SU-DHL-6 (cell line): Measurements from ENCODE around the gene SNCA.

Experiments
- H2AFZ ChIP-seq: fragments of 200-600 bp; sonication (generic); 2 replicates; pipeline ENCODE4 v1.6.1; 2014; ENCODE audit warnings: low read depth, mild to moderate bottlenecking, moderate library complexity, mixed read lengths, antibody characterized with exemption, low read length; ENCODE audit not compliant: severe bottlenecking
- H3F3A ChIP-seq: fragments of 200-600 bp; shearing (Covaris generic); 2 replicates; pipeline ENCODE4 v1.6.0; 2016; ENCODE audit warnings: antibody characterized with exemption, mild to moderate bottlenecking; ENCODE audit not compliant: insufficient read depth
- H3K27ac ChIP-seq: fragments of 200-600 bp; sonication (generic); 2 replicates; pipeline ENCODE4 v1.5.1; 2016; ENCODE audit warnings: low read depth, mild to moderate bottlenecking, low read length, moderate library complexity, mixed read lengths
- H3K27me3 ChIP-seq: fragments of 200-600 bp; sonication (generic), shearing (Covaris generic); 2 replicates; pipeline ENCODE4 v1.6.0; 2014; ENCODE audit warnings: mild to moderate bottlenecking, low read length
- H3K36me3 ChIP-seq: fragments of 200-600 bp; sonication (generic); 2 replicates; pipeline ENCODE4 v1.6.1; 2014; ENCODE audit warnings: mild to moderate bottlenecking, low read length, mixed read lengths
- H3K4me2 ChIP-seq: fragments of 300-600, 200-600 bp; shearing (Covaris generic), sonication (generic); 2 replicates; pipeline ENCODE4 v1.6.0; 2014; ENCODE audit warnings: low read length, low read depth, mild to moderate bottlenecking; ENCODE audit not compliant: poor library complexity, severe bottlenecking
- H3K4me3 ChIP-seq: fragments of 200-600 bp; sonication (generic); 2 replicates; pipeline ENCODE4 v1.5.1; 2014; ENCODE audit warnings: antibody characterized with exemption, low read length, mild to moderate bottlenecking, mixed read lengths; ENCODE audit not compliant: insufficient read depth, poor library complexity, severe bottlenecking
- H3K79me2 ChIP-seq: fragments of 200-600 bp; sonication (generic); 2 replicates; pipeline ENCODE4 v1.6.1; 2014; ENCODE audit warnings: mild to moderate bottlenecking, low read length, moderate library complexity; ENCODE audit not compliant: insufficient read depth
- H3K9ac ChIP-seq: fragments of 200-600 bp; sonication (generic); 2 replicates; pipeline ENCODE4 v1.7.0; 2014; ENCODE audit warnings: mild to moderate bottlenecking, low read length
- H3K9me2 ChIP-seq: fragments of 200-600 bp; sonication (generic); replicated peaks from 2 replicates; pipeline ENCODE4 v1.6.1; 2014; ENCODE audit warnings: low read length; ENCODE audit not compliant: insufficient read depth
- H3K9me3 ChIP-seq: fragments of 200-600 bp; sonication (generic); 2 replicates; pipeline ENCODE4 v1.6.1; 2014; ENCODE audit warnings: low read length, mixed read lengths; ENCODE audit not compliant: insufficient read depth
- H4K20me1 ChIP-seq: fragments of 200-600 bp; sonication (generic); 2 replicates; pipeline ENCODE4 v1.6.1; 2014; ENCODE audit warnings: low read depth, mild to moderate bottlenecking, antibody characterized with exemption, low read length, moderate library complexity, mixed read lengths
- EZH2phosphoT487 ChIP-seq: fragments of 200-600 bp; sonication (generic), shearing (Covaris generic); conservative IDR thresholded peaks from 2 replicates; pipeline ENCODE4 v1.6.1; 2018; ENCODE audit warnings: mild to moderate bottlenecking, antibody characterized with exemption, low read length, moderate library complexity, mixed read lengths
- TF ChIP-seq, protein P1 (sequence below): fragments of 200-600 bp; sonication (generic); IDR thresholded peaks from one replicate; pipeline ENCODE4 v1.5.1; 2017; ENCODE audit warnings: antibody characterized with exemption, mild to moderate bottlenecking, low read length, moderate library complexity; ENCODE audit not compliant: insufficient read depth, poor library complexity, severe bottlenecking

Gene SNCA

GRCh38 chr4:89868276-89868675 lies 31.3 kb upstream of the SNCA start:
- no peak overlapping the region for H3K27ac ChIP-seq
- no peaks in the 10 kb centered on the region for H3K27me3 ChIP-seq
- no peaks in the 10 kb centered on the region for H3K79me2 ChIP-seq
- no peaks in the 10 kb centered on the region for H3K9me2 ChIP-seq
- TF ChIP-seq, protein P1, sequence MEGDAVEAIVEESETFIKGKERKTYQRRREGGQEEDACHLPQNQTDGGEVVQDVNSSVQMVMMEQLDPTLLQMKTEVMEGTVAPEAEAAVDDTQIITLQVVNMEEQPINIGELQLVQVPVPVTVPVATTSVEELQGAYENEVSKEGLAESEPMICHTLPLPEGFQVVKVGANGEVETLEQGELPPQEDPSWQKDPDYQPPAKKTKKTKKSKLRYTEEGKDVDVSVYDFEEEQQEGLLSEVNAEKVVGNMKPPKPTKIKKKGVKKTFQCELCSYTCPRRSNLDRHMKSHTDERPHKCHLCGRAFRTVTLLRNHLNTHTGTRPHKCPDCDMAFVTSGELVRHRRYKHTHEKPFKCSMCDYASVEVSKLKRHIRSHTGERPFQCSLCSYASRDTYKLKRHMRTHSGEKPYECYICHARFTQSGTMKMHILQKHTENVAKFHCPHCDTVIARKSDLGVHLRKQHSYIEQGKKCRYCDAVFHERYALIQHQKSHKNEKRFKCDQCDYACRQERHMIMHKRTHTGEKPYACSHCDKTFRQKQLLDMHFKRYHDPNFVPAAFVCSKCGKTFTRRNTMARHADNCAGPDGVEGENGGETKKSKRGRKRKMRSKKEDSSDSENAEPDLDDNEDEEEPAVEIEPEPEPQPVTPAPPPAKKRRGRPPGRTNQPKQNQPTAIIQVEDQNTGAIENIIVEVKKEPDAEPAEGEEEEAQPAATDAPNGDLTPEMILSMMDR: no peak
- TF ChIP-seq EZH2phosphoT487: no peak
- H3K36me3 ChIP-seq: no peaks in the 10 kb centered on the region
- no peaks in the 10 kb centered on the region for H4K20me1 ChIP-seq
- no peak overlapping the region for H2AFZ ChIP-seq
- no peaks in the 10 kb centered on the region for H3K9me3 ChIP-seq
- H3K4me2 ChIP-seq: no peak overlapping the region
- no peak overlapping the region for H3K9ac ChIP-seq
- H3F3A ChIP-seq: no peaks in the 10 kb centered on the region
- no peak overlapping the region for H3K4me3 ChIP-seq

GRCh38 chr4:89863533-89863932 lies 26.6 kb upstream of the SNCA start:
- TF ChIP-seq, protein P1: no peak
- no peak for TF ChIP-seq EZH2phosphoT487
- no peaks in the 10 kb centered on the region for H3F3A ChIP-seq

GRCh38 chr4:89860971-89861370 lies 24.0 kb upstream of the SNCA start:
- Histone ChIP-seq H3K79me2 (no peaks in the 10 kb centered on the region), H3F3A (no peaks in the 10 kb centered on the region), H3K4me3 (no peak overlapping the region), H3K4me2 (no peak overlapping the region), H3K36me3 (no peaks in the 10 kb centered on the region), H3K9ac (no peak overlapping the region), H2AFZ (no peak overlapping the region), H3K27me3 (no peaks in the 10 kb centered on the region), H3K9me2 (no peaks in the 10 kb centered on the region), H3K27ac (no peak overlapping the region), H4K20me1 (no peaks in the 10 kb centered on the region), H3K9me3 (no peaks in the 10 kb centered on the region)
- TF ChIP-seq EZH2phosphoT487: no peak
- TF ChIP-seq, protein P1: no peak

More at GRCh38 chr4:89863533-89863932, 26.6 kb upstream of the SNCA start:
- H3K9me3 ChIP-seq: no peaks in the 10 kb centered on the region
- no peak overlapping the region for H3K27ac ChIP-seq
- H3K36me3 ChIP-seq: no peaks in the 10 kb centered on the region
- no peaks in the 10 kb centered on the region for H3K27me3 ChIP-seq
- H3K9me2 ChIP-seq: no peaks in the 10 kb centered on the region
- no peak overlapping the region for H2AFZ ChIP-seq
- no peaks in the 10 kb centered on the region for H4K20me1 ChIP-seq
- H3K4me2 ChIP-seq: no peak overlapping the region
- no peak overlapping the region for H3K9ac ChIP-seq
- no peak overlapping the region for H3K4me3 ChIP-seq
- no peaks in the 10 kb centered on the region for H3K79me2 ChIP-seq

- Histone ChIP-seq H3F3A (no peaks in the 10 kb centered on the region), H3K9ac (no peak overlapping the region), H4K20me1 (no peaks in the 10 kb centered on the region), H3K27me3 (no peaks in the 10 kb centered on the region), H3K36me3 (no peaks in the 10 kb centered on the region), H2AFZ (no peak overlapping the region), H3K9me2 (no peaks in the 10 kb centered on the region), H3K4me2 (no peak overlapping the region), H3K27ac (no peak overlapping the region), H3K9me3 (no peaks in the 10 kb centered on the region), H3K4me3 (no peak overlapping the region), H3K79me2 (no peaks in the 10 kb centered on the region)
- no peak for TF ChIP-seq EZH2phosphoT487
- TF ChIP-seq, protein P1: no peak
Measured at GRCh38 chr4:89855236-89855635, 18.3 kb upstream of the SNCA start.
